Glutamatergic neuron (in vitro differentiated cells): Measurements from ENCODE around the gene TNFSF15. TPM values are rescaled to one million over a fixed set of nuclear protein-coding genes. Genes with fewer than 3 reads are reported as not detected.

Experiments used
- DNase-seq: peaks from one replicate; pipeline ENCODE4 v3.0.0; 2022
- H3K27ac Mint-ChIP-seq: one replicate; pipeline ENCODE4 v1.8.0; 2020; ENCODE audit warnings: mild to moderate bottlenecking, mixed read lengths, inconsistent platforms; ENCODE audit not compliant: unreplicated experiment
- H3K27me3 Mint-ChIP-seq: one replicate; pipeline ENCODE4 v1.8.0; 2020; ENCODE audit warnings: mild to moderate bottlenecking, moderate library complexity, mixed read lengths, inconsistent platforms; ENCODE audit not compliant: unreplicated experiment
- H3K36me3 Mint-ChIP-seq: one replicate; pipeline ENCODE4 v1.8.0; 2020; ENCODE audit warnings: mild to moderate bottlenecking, mixed read lengths, inconsistent platforms; ENCODE audit not compliant: unreplicated experiment
- H3K4me1 Mint-ChIP-seq: one replicate; pipeline ENCODE4 v1.8.0; 2020; ENCODE audit warnings: mild to moderate bottlenecking, low read depth, mixed read lengths, inconsistent platforms; ENCODE audit not compliant: unreplicated experiment
- H3K4me3 Mint-ChIP-seq: one replicate; pipeline ENCODE4 v1.8.0; 2020; ENCODE audit warnings: mild to moderate bottlenecking, mixed read lengths, inconsistent platforms; ENCODE audit not compliant: unreplicated experiment
- H3K9me3 Mint-ChIP-seq: one replicate; pipeline ENCODE4 v1.8.0; 2020; ENCODE audit warnings: mild to moderate bottlenecking, moderate library complexity, mixed read lengths, inconsistent platforms; ENCODE audit not compliant: unreplicated experiment
- CTCF ChIP-seq: fragments of 200-600 bp; sonication (generic); IDR thresholded peaks from one replicate; pipeline ENCODE4 v1.5.0; 2021; ENCODE audit not compliant: partially characterized antibody, unreplicated experiment
- total RNA-seq: library from RNA; stranded (reverse); fragmentation: NEBNext Ultra II Directional; extraction: Animal tissue kit (Norgen Biotek cat#: 25700); gene quantifications from one replicate; pipeline ENCODE4 v1.2.1, GENCODE V29; 2021; ENCODE audit not compliant: unreplicated experiment

Gene TNFSF15
- total RNA-seq, 1 donor from 2014 or later: not detected

GRCh38 chr9:114746591-114747346 is 59.1 kb downstream of the TNFSF15 start:
- Mint-ChIP-seq H3K4me3 (no peak overlapping the region), H3K4me1 (no peaks in the 10 kb centered on the region), H3K36me3 (no peaks in the 10 kb centered on the region), H3K27ac (no peak overlapping the region), H3K27me3 (no peaks in the 10 kb centered on the region), H3K9me3 (no peaks in the 10 kb centered on the region)
- no peak for DNase-seq
- TF ChIP-seq CTCF: no peak

- TF ChIP-seq CTCF: no peak
- H3K27me3 Mint-ChIP-seq: no peaks in the 10 kb centered on the region
- no peak overlapping the region for H3K4me3 Mint-ChIP-seq
- H3K27ac Mint-ChIP-seq: no peak overlapping the region
- no peak for DNase-seq
- no peaks in the 10 kb centered on the region for H3K36me3 Mint-ChIP-seq
- no peaks in the 10 kb centered on the region for H3K9me3 Mint-ChIP-seq
- no peaks in the 10 kb centered on the region for H3K4me1 Mint-ChIP-seq
Measured at GRCh38 chr9:114745879-114746550, 59.8 kb downstream of the TNFSF15 start.

GRCh38 chr9:114745108-114745848 is 60.6 kb downstream of the TNFSF15 start:
- Mint-ChIP-seq H3K4me3 (no peak overlapping the region), H3K27me3 (no peaks in the 10 kb centered on the region), H3K27ac (no peak overlapping the region), H3K4me1 (no peaks in the 10 kb centered on the region), H3K36me3 (no peaks in the 10 kb centered on the region), H3K9me3 (no peaks in the 10 kb centered on the region)
- TF ChIP-seq CTCF: no peak
- DNase-seq: no peak

- Mint-ChIP-seq H3K27ac (no peak overlapping the region), H3K4me1 (no peaks in the 10 kb centered on the region), H3K27me3 (no peaks in the 10 kb centered on the region), H3K4me3 (no peak overlapping the region), H3K36me3 (no peaks in the 10 kb centered on the region), H3K9me3 (no peaks in the 10 kb centered on the region)
- DNase-seq: no peak
- no peak for TF ChIP-seq CTCF
Measured at GRCh38 chr9:114743446-114743845, 62.4 kb downstream of the TNFSF15 start.
